ENCODE measurements around the gene PDPK1. TPM values are rescaled to one million over a fixed set of nuclear protein-coding genes. Genes with fewer than 3 reads are reported as not detected.

Gene PDPK1
- total and polyA plus RNA-seq, 2 donors (not counting 1 experiment from before 2014, with no cell fraction given): 25.9 to 30.7 TPM

GRCh38 chr16:2526135-2526534 is 11.7 kb upstream of the PDPK1 start:
- H4K20me1 ChIP-seq (ENCODE audit: control insufficient read depth, extremely low read depth, insufficient read depth, low read length): no peaks in the 10 kb centered on the region
- H3K36me3 ChIP-seq (ENCODE audit: control insufficient read depth, insufficient read depth, low read length): peaks cover 46% of the 10 kb centered on the region
- H3K4me1 ChIP-seq (ENCODE audit: control insufficient read depth, extremely low read depth, insufficient read depth, low read length): no peaks in the 10 kb centered on the region
- no peak overlapping the region for H3K27ac ChIP-seq (ENCODE audit: insufficient read depth, low read length)
- H3K9me3 ChIP-seq (ENCODE audit: control insufficient read depth, insufficient read depth, low read depth, low read length): no peaks in the 10 kb centered on the region
- TF ChIP-seq CTCF (conservative IDR thresholded peaks at IDR 0.05 in 1 of 2, IDR thresholded peaks at IDR 0.05 in 1 of 2; ENCODE audit: low read depth in 1 of 2, low read length in 2 of 2): no peak
- no peak for TF ChIP-seq EZH2 (IDR thresholded peaks at IDR 0.05; ENCODE audit: low read length, missing control alignments)
- H3K4me3 ChIP-seq (replicated peaks in 1 of 4; ENCODE audit: control extremely low read depth in 1 of 4, insufficient read depth in 1 of 4, low read depth in 3 of 4, low read length in 4 of 4): no peak overlapping the region
- no peak overlapping the region for H2AFZ ChIP-seq (ENCODE audit: low read length)
- no peak overlapping the region for H3K4me2 ChIP-seq (ENCODE audit: extremely low read depth, insufficient read depth, low read length)
- H3K79me2 ChIP-seq (ENCODE audit: control insufficient read depth, insufficient read depth, low read length): peaks cover 9% of the 10 kb centered on the region
- no peak overlapping the region for H3K9ac ChIP-seq (ENCODE audit: insufficient read depth, low read length)
- no peaks in the 10 kb centered on the region for H3K27me3 ChIP-seq (ENCODE audit: control insufficient read depth, insufficient read depth, low read length)
- DNase-seq (ENCODE audit: low read depth in 2 of 2): no peak

- DNase-seq (ENCODE audit: low read depth in 2 of 2): no peak
- H4K20me1 ChIP-seq (ENCODE audit: control insufficient read depth, extremely low read depth, insufficient read depth, low read length): no peaks in the 10 kb centered on the region
These were observed 10.6 kb upstream of the PDPK1 start for GRCh38 chr16:2527071-2527783.

GRCh38 chr16:2527784-2528100 is 10.1 kb upstream of the PDPK1 start:
- Histone ChIP-seq H3K4me1 (ENCODE audit: control insufficient read depth, extremely low read depth, insufficient read depth, low read length) (peaks cover 5% of the 10 kb centered on the region), H2AFZ (ENCODE audit: low read length) (no peak overlapping the region), H4K20me1 (ENCODE audit: control insufficient read depth, extremely low read depth, insufficient read depth, low read length) (no peaks in the 10 kb centered on the region), H3K36me3 (ENCODE audit: control insufficient read depth, insufficient read depth, low read length) (peaks cover 44% of the 10 kb centered on the region), H3K4me2 (ENCODE audit: extremely low read depth, insufficient read depth, low read length) (no peak overlapping the region), H3K9ac (ENCODE audit: insufficient read depth, low read length) (no peak overlapping the region), H3K79me2 (ENCODE audit: control insufficient read depth, insufficient read depth, low read length) (peaks cover 1% of the 10 kb centered on the region), H3K4me3 (replicated peaks in 1 of 4; ENCODE audit: control extremely low read depth in 1 of 4, insufficient read depth in 1 of 4, low read depth in 3 of 4, low read length in 4 of 4) (no peak overlapping the region), H3K27me3 (ENCODE audit: control insufficient read depth, insufficient read depth, low read length) (no peaks in the 10 kb centered on the region), H3K27ac (ENCODE audit: insufficient read depth, low read length) (no peak overlapping the region), H3K9me3 (ENCODE audit: control insufficient read depth, insufficient read depth, low read depth, low read length) (no peaks in the 10 kb centered on the region)
- DNase-seq (ENCODE audit: low read depth in 2 of 2): no peak
- TF ChIP-seq CTCF (conservative IDR thresholded peaks at IDR 0.05 in 1 of 2, IDR thresholded peaks at IDR 0.05 in 1 of 2; ENCODE audit: low read depth in 1 of 2, low read length in 2 of 2) (no peak), EZH2 (IDR thresholded peaks at IDR 0.05; ENCODE audit: low read length, missing control alignments) (no peak)

More at GRCh38 chr16:2527071-2527783, 10.6 kb upstream of the PDPK1 start:
- no peak overlapping the region for H3K4me2 ChIP-seq (ENCODE audit: extremely low read depth, insufficient read depth, low read length)
- no peak overlapping the region for H2AFZ ChIP-seq (ENCODE audit: low read length)
- H3K79me2 ChIP-seq (ENCODE audit: control insufficient read depth, insufficient read depth, low read length): peaks cover 1% of the 10 kb centered on the region
- H3K4me1 ChIP-seq (ENCODE audit: control insufficient read depth, extremely low read depth, insufficient read depth, low read length): peaks cover 4% of the 10 kb centered on the region
- H3K36me3 ChIP-seq (ENCODE audit: control insufficient read depth, insufficient read depth, low read length): peaks cover 44% of the 10 kb centered on the region
- TF ChIP-seq CTCF (conservative IDR thresholded peaks at IDR 0.05 in 1 of 2, IDR thresholded peaks at IDR 0.05 in 1 of 2; ENCODE audit: low read depth in 1 of 2, low read length in 2 of 2): no peak
- TF ChIP-seq EZH2 (IDR thresholded peaks at IDR 0.05; ENCODE audit: low read length, missing control alignments): no peak
- no peaks in the 10 kb centered on the region for H3K27me3 ChIP-seq (ENCODE audit: control insufficient read depth, insufficient read depth, low read length)
- H3K4me3 ChIP-seq (replicated peaks in 1 of 4; ENCODE audit: control extremely low read depth in 1 of 4, insufficient read depth in 1 of 4, low read depth in 3 of 4, low read length in 4 of 4): no peak overlapping the region
- H3K9me3 ChIP-seq (ENCODE audit: control insufficient read depth, insufficient read depth, low read depth, low read length): no peaks in the 10 kb centered on the region
- H3K9ac ChIP-seq (ENCODE audit: insufficient read depth, low read length): no peak overlapping the region
- H3K27ac ChIP-seq (ENCODE audit: insufficient read depth, low read length): no peak overlapping the region
